HG03342 (cell line): ENCODE data around the gene IGF1R.

Experiments
- ATAC-seq: cut with Tn5 transposase; IDR thresholded peaks from one replicate; pipeline ENCODE4 v1.9.1; 2021; ENCODE audit warnings: mild to moderate bottlenecking, moderate library complexity; ENCODE audit not compliant: unreplicated experiment

Gene IGF1R

DNA sequence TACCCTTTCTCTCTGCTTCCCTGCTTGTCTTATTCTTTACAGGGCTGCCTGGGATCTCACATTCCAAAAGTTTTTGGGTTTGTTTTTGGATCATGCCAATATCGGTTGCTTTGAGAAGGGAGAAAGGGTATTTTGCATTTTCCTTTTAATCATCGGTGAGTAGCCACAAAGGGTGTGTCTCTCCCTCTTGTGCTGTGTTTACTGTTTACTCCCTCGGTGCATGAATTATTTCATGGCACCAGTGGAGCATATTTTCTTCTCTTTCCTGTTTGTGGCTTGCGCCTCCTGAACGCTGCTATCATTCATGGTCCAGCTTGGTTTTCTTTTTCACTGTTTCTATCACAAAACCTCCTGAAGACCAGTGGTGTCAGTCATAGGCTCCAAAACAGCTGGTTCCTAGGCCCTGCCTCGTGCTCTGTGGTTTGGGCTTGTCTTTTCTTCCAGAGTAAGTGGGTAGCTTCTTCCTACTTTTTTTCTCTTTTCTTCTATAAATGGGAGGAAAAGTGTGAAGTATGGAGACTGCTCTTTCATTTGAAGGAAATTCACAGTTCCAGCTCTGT is 54.9 kb downstream of the IGF1R start:
- no peak for ATAC-seq

DNA sequence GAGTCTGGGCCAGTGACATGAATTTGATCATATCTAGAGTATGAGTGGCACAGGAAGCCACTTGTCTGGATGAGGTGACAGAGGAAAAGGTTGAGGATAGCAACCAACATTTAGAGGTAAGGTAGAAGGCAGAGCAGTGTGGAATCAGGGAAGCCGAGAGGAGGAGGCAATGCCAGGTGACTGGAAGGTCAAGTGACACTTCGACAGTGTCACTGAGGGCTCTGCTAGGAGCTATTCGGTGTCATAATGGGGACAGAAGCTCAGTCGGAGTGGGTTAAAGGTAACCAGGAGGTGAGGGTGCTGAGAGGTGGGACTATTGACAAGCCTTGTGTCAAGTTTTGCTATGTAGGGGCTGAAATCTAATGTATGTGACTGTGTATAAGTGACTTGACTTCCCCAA is 56.7 kb downstream of the IGF1R start:
- no peak for ATAC-seq

DNA sequence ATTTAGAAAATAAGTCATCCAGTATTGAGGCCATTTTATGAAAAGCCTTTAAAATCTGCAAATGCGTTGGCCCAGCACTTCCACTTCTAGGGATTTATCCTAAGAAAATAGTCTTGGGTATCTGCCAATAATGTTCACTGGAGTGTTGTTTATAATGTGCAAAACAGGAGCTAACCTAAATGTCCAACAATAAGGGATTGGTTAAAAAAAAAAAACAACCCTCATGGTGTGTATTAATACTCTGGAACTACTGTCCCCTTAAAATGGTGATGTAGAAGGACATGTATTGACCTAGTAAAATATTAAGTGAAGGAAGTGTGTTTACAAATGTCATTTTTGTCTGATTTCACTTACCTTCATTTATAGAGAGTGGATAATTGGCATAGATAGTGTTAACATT is 58.0 kb downstream of the IGF1R start:
- no peak for ATAC-seq

DNA sequence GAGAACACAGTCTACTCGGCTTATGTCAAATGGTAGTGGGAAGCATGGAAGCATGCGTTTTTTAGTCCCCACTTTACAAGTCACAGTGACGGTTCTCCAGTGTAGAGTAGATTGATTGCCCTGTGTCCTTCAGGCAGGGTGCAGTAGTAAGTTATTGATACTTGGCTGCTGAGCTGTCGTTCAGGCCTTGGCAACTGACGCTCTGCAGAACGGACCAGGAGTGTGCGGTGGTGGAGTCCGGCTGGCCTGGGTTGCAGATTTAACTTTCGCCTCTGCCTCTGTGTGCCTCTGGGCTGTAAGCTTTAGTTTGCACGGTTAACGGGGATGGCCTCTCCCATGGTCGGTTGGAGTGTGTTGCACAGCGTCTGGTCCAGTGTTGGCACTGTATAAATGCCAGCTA is 58.6 kb downstream of the IGF1R start:
- ATAC-seq, result no peak

DNA sequence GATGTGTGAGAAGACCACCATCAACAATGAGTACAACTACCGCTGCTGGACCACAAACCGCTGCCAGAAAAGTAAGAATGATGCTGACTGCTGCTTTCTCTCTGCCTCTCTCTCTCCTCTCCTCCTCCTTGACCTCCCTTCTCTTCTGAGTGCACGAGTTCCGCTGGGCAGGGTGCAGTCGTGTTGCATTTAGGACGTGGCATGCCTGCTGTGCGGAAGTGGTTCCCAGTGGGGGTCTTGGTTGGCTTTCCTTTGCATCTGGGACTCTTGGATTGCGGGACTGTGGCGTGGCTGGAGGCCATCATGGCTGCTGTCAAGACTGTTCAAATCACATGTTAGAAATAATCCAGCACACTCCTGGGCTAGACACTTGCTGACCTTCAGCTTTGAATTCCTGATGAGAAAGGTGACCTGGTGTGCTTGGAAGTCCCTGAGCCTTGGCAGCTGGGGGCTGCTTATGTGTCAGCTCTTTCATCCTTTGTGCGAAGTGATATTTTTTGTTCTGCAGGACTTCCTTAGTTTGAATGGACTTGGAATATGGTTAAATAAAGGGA is 59.8 kb downstream of the IGF1R start:
- no peak for ATAC-seq

DNA sequence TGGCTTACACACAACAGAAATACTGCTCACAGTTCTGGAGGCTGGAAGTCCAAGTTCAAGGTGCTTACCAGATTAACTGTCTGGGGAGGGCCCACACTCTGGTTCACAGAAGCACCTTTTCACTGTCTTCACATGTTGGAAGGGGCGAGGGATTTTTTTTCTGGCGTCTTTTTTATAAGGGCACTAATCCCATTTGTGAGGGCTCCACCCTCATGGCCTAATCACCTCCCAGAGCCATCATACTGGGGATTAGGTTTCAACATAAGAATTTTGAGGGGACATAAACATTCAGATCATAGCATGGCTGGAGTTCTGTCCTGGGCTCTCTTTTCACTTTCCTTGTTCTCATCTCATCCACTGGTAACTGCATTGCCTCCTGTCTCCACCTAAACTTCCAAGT is 63.5 kb downstream of the IGF1R start:
- no peak for ATAC-seq

DNA sequence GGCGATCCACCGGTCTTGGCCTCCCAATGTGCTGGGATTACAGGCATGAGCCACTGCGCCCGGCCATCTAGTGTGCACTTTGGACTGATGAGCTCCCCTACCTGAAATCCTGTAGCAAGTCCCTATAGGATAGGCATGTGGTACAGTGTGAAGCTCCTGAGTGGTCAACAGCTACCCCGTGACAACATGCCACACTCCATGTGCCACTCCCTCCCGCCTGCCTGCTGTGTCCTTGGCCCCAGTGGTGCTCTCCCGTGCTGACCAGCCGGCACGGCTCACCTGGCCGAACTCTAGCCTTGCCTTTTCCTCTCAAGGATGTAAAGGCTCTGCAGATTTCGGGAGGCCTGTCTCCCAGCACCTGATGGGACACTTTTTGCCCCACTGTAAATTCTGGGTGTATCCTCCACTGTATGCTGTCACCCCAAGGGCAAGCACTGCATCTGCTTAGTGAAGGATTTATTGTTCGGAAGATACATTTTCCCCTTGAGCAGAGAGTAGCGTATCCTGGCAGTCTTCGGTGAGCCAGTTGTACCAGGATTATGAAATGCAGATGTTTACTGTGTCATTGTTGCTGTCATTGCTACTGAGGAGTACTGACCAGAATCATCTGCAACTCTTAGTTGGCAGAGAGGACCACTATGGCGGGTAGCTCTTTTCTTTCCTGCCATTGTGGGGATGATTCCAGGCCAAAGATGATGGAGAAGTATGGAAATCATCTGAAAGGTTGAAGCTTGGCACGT is 64.7 kb downstream of the IGF1R start:
- ATAC-seq, result no peak

DNA sequence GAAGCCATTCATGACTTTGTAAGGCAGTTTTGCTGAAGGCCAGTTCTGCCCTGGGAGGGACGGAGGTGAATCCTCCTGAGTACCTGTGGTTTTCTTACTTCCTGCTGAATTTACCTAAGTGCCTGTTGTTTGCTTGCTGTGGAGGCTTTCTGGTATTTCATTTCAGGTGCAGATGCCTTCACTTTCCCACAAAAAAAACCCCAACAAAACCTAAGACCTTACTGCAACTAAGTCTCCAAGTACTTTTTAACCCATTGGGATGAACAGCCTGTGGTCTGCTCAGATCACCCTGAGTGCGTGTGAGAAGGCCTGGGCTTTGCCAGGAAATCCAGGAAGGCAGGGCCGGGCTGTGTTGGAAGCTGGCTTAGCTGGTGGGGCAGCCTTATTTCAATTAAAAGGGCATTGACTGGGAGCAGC is 65.3 kb downstream of the IGF1R start:
- ATAC-seq, result no peak

DNA sequence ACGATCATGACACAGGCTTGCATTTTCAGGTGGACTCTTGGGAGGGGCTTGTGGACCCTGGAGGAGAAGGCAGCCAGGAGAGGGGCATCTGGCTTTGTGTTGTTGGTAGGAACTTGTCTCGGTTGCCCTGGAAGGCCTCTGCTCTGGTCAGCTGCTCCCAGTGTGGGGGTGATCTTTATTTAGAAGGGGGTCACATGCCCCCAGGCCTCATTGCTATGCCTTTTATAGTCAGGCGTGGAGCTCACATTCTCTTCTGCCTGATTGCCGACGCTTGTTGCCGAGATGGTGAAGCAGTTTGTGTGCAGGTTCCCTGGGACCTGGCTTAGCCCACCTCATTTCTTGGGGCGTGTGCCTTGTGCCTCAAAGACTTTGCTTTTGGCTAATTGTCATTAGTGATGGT is 66.6 kb downstream of the IGF1R start:
- no peak for ATAC-seq

DNA sequence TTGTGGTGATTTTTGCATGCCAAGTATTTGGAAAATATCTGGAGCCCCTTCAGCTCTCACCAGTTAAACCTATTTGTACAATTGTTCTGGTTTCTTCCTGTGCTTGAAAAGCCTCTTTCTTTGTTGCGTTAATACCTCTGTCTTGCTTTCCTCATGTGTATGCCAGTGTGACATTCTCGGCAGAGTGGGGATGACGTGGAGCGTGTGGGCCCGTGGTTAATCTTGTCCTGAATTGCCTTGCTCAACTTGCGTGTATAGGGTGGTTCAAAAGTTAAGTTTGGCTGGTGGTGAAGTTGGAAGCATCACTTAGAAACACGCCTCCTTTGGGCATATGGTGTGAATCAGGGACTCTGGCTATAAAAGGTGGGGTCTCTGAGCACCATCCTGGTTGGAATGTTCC is 67.1 kb downstream of the IGF1R start:
- no peak for ATAC-seq

DNA sequence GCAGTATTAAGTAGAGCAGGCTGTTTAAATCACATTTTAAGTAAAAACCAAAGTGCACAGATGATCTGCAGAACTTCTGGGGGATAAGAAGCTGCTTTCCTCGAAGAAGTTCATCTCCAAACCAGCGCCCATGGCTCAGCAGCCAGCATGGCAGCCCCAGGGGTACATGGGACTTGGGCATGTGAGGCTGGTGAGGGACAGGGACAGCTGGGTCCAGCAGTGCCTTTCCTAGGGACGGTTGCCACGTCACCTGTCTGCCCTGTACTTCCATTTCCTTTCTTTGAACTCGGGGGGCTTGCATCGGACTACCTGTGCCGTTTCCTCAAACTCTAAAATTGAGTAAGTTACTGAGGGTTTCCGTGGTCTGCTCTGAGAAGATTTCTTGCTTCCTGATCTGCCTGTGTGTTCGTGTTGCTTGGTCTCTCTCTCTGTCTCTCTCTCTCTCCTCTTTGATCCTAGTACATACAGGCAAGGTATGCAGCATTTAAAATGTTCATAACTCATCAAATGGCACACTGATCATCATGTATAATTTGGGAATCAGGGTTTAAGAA is 67.6 kb downstream of the IGF1R start:
- no peak for ATAC-seq

DNA sequence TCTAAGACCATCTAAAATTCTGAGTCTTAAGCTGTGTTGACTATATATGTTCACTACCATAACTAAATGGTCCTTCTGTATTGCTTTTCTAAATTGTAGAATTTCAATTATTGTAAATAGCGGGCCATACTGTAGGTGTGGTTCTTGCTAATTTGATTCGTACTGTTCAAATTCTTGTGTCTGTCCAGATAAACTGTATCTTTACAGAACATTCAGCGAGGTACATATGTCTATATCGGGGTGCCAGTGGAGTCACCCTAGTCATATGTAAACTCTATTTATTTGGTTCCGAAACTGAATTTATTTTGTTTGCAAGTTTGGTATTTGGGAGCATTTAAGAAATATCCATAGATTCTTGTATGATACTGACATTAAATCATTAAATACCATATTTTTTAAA is 69.0 kb downstream of the IGF1R start:
- ATAC-seq, result no peak

DNA sequence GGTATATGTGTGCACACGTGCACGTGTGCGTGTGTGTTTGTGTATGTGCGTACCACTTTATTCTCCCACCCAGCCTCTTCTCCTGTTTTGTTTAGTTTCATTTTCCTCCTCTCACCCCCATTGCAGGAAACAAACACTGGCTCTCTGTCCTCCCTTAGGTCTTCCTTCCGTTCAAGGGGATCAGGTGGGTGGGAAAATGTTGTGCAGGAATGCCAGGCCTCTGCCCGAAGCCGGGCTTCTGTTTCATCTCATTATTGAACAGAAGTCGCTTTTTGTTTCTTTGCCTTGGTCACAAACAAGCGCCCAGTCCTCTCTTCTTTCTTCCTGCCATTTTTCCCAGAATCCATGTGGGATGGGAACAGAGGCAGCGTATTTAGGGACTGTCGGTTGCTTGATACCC is 69.6 kb downstream of the IGF1R start:
- no peak for ATAC-seq

DNA sequence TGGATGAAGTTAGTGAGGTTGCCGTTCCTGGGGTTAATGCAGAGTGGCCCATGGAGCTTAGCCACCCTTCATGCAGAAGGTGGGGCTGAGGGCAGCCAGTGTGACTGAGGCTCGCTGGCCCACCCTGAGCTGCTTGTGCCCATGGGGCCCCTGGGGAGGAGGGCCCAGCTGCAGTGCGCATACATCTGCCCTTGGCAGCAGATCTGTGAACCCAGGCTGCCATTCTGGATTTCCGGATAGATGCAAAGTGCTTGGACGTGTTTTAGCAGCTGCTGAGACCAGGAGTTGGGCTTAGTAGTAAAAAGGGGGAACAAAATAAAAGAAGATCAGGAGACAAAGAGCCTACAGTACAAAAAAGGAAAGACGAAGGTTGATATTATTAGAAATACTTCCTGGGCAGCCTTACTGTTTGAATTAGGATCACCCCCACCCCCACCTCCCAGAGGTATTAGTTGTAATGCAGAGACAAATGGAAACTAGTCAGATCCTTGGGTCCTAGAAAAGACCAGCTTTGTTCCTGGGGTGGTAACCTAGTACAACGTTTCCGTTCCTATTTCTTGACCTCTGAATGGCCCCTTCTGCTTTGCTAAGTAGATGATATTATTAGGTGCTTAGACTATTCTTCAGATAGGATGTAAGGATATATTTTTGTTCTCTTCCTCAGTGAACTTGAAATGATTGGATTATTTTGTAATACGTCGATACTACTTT is 70.2 kb downstream of the IGF1R start:
- ATAC-seq, result no peak

DNA sequence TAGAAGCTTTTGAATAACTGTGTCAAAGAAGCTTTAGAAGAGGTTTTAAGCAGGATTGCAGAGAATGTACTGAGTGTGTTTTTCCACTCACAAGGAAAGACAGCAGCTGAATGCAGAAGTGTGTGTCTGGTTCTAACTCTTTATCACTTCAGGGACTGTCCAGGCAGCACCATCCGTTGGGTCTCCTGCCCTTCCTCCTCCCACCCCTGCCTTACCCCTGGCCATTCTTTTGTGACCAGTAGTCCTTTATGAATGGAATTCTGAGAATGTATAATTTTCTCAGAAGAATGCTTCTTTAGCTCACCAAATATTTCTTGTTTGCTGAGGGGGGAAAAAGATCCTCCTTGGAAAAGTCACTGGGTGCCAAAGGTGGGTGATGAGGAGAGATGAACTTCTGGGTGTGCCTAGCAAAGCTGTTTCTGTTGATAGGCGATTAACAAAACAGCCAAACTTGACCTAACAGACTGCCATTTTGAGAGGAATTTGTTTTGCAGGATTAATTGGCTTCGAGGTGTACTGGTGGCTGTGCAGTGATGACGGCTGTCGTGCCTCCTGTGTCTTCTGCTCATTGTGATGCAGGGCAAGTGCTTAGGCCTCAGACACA is 70.9 kb downstream of the IGF1R start:
- no peak for ATAC-seq

DNA sequence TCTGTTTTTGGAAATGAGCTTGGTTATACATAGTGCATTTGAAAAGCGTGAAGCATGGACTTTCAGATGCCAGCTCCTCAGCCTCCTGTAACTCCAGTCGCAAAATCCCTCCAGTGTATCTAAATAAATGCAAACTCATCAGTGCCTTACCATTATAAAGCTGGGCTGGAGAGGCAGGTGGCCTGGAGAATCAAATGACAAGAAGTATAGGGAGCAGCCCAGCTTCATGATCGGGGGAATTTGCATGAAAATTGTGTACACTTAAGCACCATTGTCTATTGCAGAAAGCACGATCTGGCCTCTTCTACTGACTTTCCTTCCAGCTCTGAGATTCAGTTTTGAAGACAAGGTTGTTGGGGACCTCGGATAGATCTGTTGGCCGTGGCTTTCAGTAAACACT is 71.7 kb downstream of the IGF1R start:
- ATAC-seq, result no peak

DNA sequence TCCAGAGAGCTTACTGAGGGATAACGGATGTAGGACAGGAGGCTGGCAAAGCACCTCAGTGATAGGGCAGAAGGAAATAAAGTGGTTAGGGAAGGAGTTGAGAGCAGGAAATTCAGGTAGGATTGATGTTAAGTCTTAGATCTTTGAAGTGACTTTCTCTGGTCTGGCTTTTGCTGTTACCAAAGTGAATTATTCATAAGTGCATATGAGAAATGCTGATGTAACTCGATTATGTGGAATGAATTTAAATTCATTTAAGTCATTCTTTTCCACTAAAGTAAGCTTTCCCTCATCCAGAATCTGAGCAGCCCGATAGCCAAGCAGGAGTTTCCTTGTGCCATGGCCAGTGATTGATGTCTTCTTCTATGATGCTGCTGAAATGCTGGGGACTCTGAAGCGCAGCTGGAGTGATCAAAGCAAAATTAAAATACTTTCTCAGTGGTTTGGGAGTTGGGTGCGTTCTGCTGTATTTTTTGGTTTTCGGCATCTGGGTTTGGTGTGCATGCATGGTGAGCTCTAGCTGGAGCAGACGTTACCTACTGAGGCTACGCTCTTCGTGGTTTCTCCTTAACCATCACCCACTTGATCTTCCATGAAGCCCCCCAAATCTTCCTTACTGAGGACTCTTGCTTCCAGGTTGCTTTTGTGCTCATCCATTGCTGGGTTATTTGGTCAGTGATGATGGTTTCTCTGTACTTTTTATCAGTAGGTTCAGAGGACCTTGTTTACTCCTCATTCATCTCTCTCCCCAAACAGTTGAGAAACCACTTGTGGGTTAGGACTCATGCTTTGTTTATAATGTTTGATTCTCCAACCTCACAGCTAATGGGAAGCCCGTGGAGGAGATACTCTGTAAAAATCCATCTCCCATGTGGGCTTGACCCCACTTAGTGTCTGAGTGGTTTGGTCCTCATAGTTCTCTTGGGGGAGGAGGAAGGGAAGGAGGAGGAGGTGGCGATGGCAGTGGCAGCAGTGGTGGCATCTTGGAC is 72.5 kb downstream of the IGF1R start:
- ATAC-seq, result no peak

DNA sequence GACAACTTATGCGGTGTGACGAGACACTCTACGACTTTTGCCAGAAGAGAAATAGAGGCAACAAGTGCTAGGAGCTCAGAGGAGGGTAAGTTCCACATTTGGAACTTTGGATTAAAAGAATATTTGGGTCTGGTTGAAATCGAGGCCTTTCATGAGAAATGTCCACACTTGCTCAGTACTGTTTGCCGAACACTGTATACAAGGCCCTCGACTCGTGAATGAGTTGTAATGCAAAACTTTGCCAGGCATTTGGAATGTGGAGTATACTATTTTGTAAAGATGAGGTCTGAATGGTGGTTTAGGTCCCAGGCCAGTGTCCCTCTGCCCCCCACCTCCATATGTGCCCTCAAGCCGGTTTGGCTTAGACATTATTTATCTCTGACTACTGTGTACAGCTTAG is 73.9 kb downstream of the IGF1R start:
- no peak for ATAC-seq

DNA sequence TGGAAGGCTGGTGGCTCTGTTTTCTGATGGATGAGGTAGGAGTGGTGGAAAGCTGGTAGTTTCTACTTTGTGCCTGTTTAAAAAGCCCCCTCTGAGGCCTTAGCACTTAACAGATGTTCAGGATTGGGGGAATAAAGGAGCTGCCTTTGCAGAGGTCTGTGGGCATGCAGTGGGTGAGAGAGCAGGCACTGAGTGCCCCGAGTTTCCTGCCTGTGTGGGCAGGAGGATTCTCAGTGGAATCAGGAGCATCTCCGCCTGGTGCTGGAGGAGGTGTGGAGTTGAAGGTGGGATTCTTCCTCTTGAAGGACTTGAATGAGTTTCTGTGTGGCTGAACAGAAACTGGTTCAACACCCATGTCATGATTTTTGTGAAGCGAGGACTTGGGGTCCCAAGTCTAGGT is 74.3 kb downstream of the IGF1R start:
- no peak for ATAC-seq

DNA sequence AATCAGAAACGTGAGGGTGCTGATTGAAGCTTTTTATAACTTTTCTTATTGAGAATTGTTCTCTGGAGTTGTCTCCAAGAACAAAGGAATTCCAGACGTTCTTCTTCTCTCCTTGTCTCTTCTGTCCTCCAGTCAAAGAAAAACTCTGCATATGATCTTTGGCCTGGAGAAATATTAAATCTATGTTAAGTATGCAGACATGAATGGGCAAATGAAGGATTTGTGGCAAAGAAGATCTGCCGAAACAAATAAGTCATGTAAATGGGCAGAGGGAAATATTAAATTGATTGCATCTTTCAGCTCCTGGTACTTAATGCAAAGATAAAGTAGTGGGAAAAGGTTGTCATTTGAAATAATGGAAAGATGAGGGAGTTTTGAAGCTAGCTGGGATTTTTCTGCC is 74.9 kb downstream of the IGF1R start:
- no peak for ATAC-seq
